Endodermal cell (in vitro differentiated cells): ENCODE results near the gene ZNF501. TPM values are rescaled to one million over a fixed set of nuclear protein-coding genes. Genes with fewer than 3 reads are reported as not detected.

Experiments used
- DNase-seq: peaks from one replicate; pipeline ENCODE4 v3.0.0-alpha.2; 2017
- H3K27ac ChIP-seq: 2 replicates; pipeline ENCODE4 v1.5.1; 2013; ENCODE audit warnings: mild to moderate bottlenecking, low read depth, low read length, moderate library complexity
- H3K27me3 ChIP-seq: 2 replicates; pipeline ENCODE4 v1.6.1; 2013; ENCODE audit warnings: mild to moderate bottlenecking, low read length, moderate library complexity; ENCODE audit not compliant: insufficient read depth, control insufficient read depth, poor library complexity, severe bottlenecking
- H3K36me3 ChIP-seq: 2 replicates; pipeline ENCODE4 v1.7.0; 2013; ENCODE audit warnings: mild to moderate bottlenecking, low read length, moderate library complexity; ENCODE audit not compliant: control insufficient read depth, insufficient read depth
- H3K4me1 ChIP-seq: one replicate; pipeline ENCODE4 v1.7.0; 2013; ENCODE audit warnings: low read length; ENCODE audit not compliant: control insufficient read depth, insufficient read depth
- H3K4me3 ChIP-seq: 2 replicates; pipeline ENCODE4 v1.5.1; 2013; ENCODE audit warnings: mild to moderate bottlenecking, low read length, moderate library complexity
- H3K9ac ChIP-seq: 2 replicates; pipeline ENCODE4 v1.6.1; 2013; ENCODE audit warnings: mild to moderate bottlenecking, low read length, moderate library complexity; ENCODE audit not compliant: poor library complexity, severe bottlenecking; ENCODE audit errors: extremely low read depth
- H3K9me3 ChIP-seq: 2 replicates; pipeline ENCODE4 v1.6.1; 2013; ENCODE audit warnings: mild to moderate bottlenecking, low read length, moderate library complexity; ENCODE audit not compliant: control insufficient read depth
- H3K27ac Mint-ChIP-seq: 2 replicates; pipeline ENCODE4 v1.8.0; 2020; ENCODE audit warnings: mixed read lengths
- H3K27me3 Mint-ChIP-seq: 2 replicates; pipeline ENCODE4 v1.8.0; 2021; ENCODE audit warnings: mild to moderate bottlenecking, mixed read lengths; ENCODE audit not compliant: insufficient read depth
- H3K36me3 Mint-ChIP-seq: 2 replicates; pipeline ENCODE4 v1.8.0; 2020; ENCODE audit warnings: low read depth, mixed read lengths
- H3K4me1 Mint-ChIP-seq: 2 replicates; pipeline ENCODE4 v1.8.0; 2020; ENCODE audit warnings: mixed read lengths
- H3K4me3 Mint-ChIP-seq: 2 replicates; pipeline ENCODE4 v1.8.0; 2020; ENCODE audit warnings: mild to moderate bottlenecking, moderate library complexity, mixed read lengths
- H3K9me3 Mint-ChIP-seq: 2 replicates; pipeline ENCODE4 v1.8.0; 2020; ENCODE audit warnings: mild to moderate bottlenecking, mixed read lengths
- CTCF ChIP-seq: fragments of 200-600 bp; sonication (generic); conservative IDR thresholded peaks from 2 replicates; pipeline ENCODE4 v1.5.0; 2021; ENCODE audit warnings: antibody characterized with exemption, mild to moderate bottlenecking
- WGBS, 2 experiments: methylation state at CpG; one replicate each; pipeline versions ENCODE4 v1.1.5 to v1.1.7; 2013; ENCODE audit warnings: missing lambda C conversion rate in 2 of 2, mixed read lengths in 1 of 2; ENCODE audit not compliant: insufficient coverage in 1 of 2, insufficient read length in 1 of 2; 5-methylcytosine and 5-hydroxymethylcytosine counted together
- long read RNA-seq, 4 experiments: library from polyadenylated mRNA in 2 of 4; library from RNA in 1 of 4; library from capped mRNA in 1 of 4; stranded (forward) in 3 of 4; unstranded in 1 of 4; transcript quantifications; one replicate each; pipeline ENCODE4 v2.0.0, GENCODE V29; 2020 to 2021; ENCODE audit warnings: inconsistent platforms in 1 of 4
- polyA plus RNA-seq, 2 experiments: library from polyadenylated mRNA; stranded (reverse); fragments of 50-300 nt; gene quantifications; one replicate each; pipeline ENCODE4 v1.2.3, GENCODE V29; 2013
- total RNA-seq, 2 donors: library from RNA; stranded (reverse); fragmentation: NEBNext Ultra II Directional in 1 of 2; extraction: Animal tissue kit (Norgen Biotek cat#: 25700) in 1 of 2; gene quantifications; 2 replicates in 1 of 2; 3 replicates in 1 of 2; pipeline ENCODE4 v1.2.1, GENCODE V29; 2021

ZNF501 gene
- total RNA-seq, result 1 to 10 TPM; 5.3 to 6.6 TPM
- 7.6 TPM for polyA plus RNA-seq (2013, experiment 1 of 2)
- 6.0 TPM for polyA plus RNA-seq (2013, experiment 2 of 2)
- long read RNA-seq, experiment 1, partial matches to known transcripts, result 0 of 2 reads
- long read RNA-seq, experiment 1, other reads (novel, unspliced or antisense), result 0 of 2 reads
- long read RNA-seq, experiment 2, partial matches to known transcripts, result 0 of 1 reads
- long read RNA-seq, experiment 2, other reads (novel, unspliced or antisense), result 0 of 1 reads
- long read RNA-seq, experiment 3, transcript ZNF501-205 (3 exons, 3,382 nt), result major isoform, 19 of 36 reads
- long read RNA-seq, experiment 3, transcript ZNF501-201 (3 exons, 3,099 nt), result minor isoform, 11 of 36 reads
- long read RNA-seq, experiment 3, partial matches to known transcripts, result 1 of 36 reads
- long read RNA-seq, experiment 3, other reads (novel, unspliced or antisense), result 5 of 36 reads
- long read RNA-seq, experiment 4, partial matches to known transcripts, result 0 of 4 reads
- long read RNA-seq, experiment 4, other reads (novel, unspliced or antisense), result 1 of 4 reads

- 4 to 9% methylated on average over 18 to 46 of the region's 46 CpGs for WGBS, 2 experiments
- peak within 1 kb of the TSS; percentile 77 for H3K4me3 Mint-ChIP-seq
- H3K9me3 Mint-ChIP-seq, result peaks cover 88% of the 10 kb centered on the region
- H3K36me3 Mint-ChIP-seq, result peaks cover 48% of the 10 kb centered on the region
- peak within 1 kb of the TSS; percentile 84 for H3K27ac Mint-ChIP-seq
- H3K4me1 Mint-ChIP-seq, result no peaks in the 10 kb centered on the region
- no peak within 1 kb of the TSS for H3K27ac ChIP-seq
- H3K27me3 Mint-ChIP-seq, result peaks cover 8% of the 10 kb centered on the region
- peaks cover 92% of the 10 kb centered on the region for H3K9me3 ChIP-seq
- DNase-seq, result peak; percentile 96
- H3K4me3 ChIP-seq, result peak within 1 kb of the TSS; percentile 88
- no peak for TF ChIP-seq CTCF
- no peaks in the 10 kb centered on the region for H3K27me3 ChIP-seq
- peak within 1 kb of the TSS; percentile 69 for H3K9ac ChIP-seq
- H3K36me3 ChIP-seq, result peaks cover 40% of the 10 kb centered on the region
- H3K4me1 ChIP-seq, result no peaks in the 10 kb centered on the region
Observed at GRCh38 chr3:44729384-44729910, at the start of gene ZNF501. TSS of gene ZNF501 (plus strand) at chr3:44729635. CDS start at chr3:44734422, 4,787 bp downstream.

DNA sequence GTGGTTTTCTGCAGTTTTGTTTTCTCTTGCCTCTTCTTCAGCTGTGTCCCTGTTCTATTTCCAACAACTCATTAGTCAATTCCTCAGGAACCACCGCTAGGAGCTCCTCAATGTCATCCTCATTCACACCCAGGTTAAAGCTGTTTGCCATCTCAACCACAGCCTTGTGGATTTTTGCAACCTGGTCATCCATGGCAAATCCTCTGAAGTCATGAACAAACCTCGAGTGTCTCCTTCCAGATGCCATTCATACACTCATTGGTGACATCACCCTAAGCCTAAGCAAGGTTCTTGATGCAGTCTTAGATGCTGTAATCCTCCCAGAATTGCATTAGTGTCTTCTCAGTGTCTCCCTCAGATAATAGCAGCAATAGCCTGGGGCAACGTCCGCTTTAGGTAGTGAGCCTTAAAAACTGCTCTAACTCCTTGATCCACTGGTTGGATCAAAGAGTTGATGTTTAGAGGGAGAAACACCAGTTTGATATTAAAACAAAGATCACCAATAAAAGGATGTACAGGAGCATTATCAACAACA lies 48.4 kb upstream of the ZNF501 start:
- Mint-ChIP-seq H3K36me3 (peaks cover 47% of the 10 kb centered on the region), H3K27me3 (peaks cover 10% of the 10 kb centered on the region), H3K4me3 (no peak overlapping the region), H3K27ac (no peak overlapping the region), H3K4me1 (peaks cover 7% of the 10 kb centered on the region), H3K9me3 (peaks cover 59% of the 10 kb centered on the region)
- Histone ChIP-seq H3K9ac (no peak overlapping the region), H3K27ac (no peak overlapping the region), H3K36me3 (peaks cover 33% of the 10 kb centered on the region), H3K27me3 (no peaks in the 10 kb centered on the region), H3K9me3 (peaks cover 43% of the 10 kb centered on the region), H3K4me3 (no peak overlapping the region), H3K4me1 (peaks cover under 1% of the 10 kb centered on the region)
- 90 to 97% methylated on average over 4 of the region's 4 CpGs for WGBS, 2 experiments
- DNase-seq, result no peak
- TF ChIP-seq CTCF, result no peak

- no peak for TF ChIP-seq CTCF
- no peak overlapping the region for H3K27ac Mint-ChIP-seq
- WGBS, 2 experiments, result 92% methylated on average over 2 of the region's 2 CpGs; no CpG with 5 or more reads in 1 of the 2 experiments
- H3K9ac ChIP-seq, result no peak overlapping the region
- peaks cover 47% of the 10 kb centered on the region for H3K36me3 Mint-ChIP-seq
- peak overlapping the region; percentile 10 for H3K4me3 ChIP-seq
- no peaks in the 10 kb centered on the region for H3K4me1 ChIP-seq
- peaks cover 3% of the 10 kb centered on the region for H3K4me1 Mint-ChIP-seq
- peaks cover 3% of the 10 kb centered on the region for H3K27me3 ChIP-seq
- no peak for DNase-seq
- H3K4me3 Mint-ChIP-seq, result no peak overlapping the region
- peaks cover 16% of the 10 kb centered on the region for H3K27me3 Mint-ChIP-seq
- peaks cover 57% of the 10 kb centered on the region for H3K9me3 ChIP-seq
- peaks cover 70% of the 10 kb centered on the region for H3K9me3 Mint-ChIP-seq
- H3K36me3 ChIP-seq, result peaks cover 33% of the 10 kb centered on the region
- H3K27ac ChIP-seq, result no peak overlapping the region
Observed at GRCh38 chr3:44682182-44682896, 47.1 kb upstream of the ZNF501 start.
